ENCODE data around the gene CREB3.

The CREB3 gene

DNA sequence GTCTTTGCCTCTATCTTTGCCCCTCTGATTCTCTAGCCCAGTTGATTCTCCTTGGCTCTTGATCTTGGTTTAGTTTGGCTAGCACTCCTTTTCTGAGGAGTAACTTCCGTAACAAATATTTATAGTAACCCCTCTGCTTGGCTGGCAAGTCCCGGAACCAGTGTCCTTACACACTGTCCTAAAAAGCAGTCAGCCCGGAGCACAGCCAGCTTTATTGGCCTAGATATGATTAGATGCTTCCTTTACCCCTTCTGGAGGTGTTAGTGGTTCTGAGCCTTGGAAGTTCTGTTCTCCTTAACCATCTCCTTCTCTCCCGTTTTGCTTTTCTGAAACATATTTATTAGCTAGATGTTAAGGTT, 38.6 kb downstream of the CREB3 start:
- in situ Hi-C loops (cut with MboI; ENCODE audit: low sequenced_read_pairs): no loop called here

DNA sequence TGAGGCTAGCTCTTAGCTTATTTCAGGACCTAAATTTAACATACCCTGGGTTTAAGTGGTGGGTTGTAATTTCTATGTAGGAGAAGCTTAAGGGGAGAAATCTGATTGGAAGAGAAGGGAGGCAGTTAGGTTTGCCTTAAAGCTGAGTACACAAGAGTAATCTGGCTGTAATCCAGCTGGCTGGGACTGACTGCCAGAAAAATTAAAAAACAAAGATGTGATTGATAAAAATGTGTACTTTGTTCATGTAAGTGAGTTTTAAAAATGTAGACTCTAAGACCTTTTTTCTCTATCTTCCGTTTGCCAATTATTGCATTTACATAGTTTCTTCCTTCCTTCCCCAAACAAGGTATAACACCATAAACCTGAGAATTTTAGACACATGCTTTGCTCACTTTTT, 39.1 kb downstream of the CREB3 start:
- in situ Hi-C loops (cut with MboI; ENCODE audit: low sequenced_read_pairs): no loop called here

- in situ Hi-C loops (cut with MboI; ENCODE audit: low sequenced_read_pairs): no loop called here
Measured at GRCh38 chr9:35771943-35772342, 39.5 kb downstream of the CREB3 start.

DNA sequence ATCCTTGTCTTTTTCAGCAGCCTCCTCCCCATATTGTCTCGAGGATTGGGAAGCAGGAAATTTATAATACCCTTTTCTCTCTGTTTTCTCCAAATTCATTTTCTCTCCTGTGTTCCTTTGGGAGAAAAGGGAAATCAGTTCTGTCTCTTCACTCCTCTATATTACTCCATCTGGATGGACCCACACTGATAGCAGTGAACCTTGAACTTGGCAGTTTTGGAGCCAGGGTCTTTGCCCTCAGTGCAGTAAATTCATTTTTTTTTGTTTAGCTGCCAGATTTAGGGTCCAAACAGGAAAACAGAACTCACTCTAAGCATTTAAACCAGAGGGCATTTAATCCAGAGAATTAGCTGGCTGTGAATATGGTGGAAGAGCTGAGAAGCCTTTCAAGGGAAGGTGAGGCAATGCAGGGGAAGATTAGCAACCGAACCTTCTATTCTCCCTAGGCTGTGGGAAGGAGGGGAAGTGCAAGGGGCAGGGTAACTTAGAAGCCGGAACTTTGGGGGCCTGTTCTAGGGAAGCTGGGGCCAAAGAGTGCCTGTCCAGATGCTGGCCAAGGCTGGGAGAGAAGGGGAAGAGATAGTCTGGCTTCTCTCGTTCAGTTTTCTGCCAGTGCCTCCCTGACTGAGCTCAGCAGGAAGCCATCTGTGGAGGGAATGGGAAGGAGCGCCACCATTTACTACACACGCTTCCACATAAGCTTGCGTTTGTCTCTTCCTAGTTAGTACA, 42.6 kb downstream of the CREB3 start:
- in situ Hi-C loops (cut with MboI; ENCODE audit: low sequenced_read_pairs): loop anchor here (25.0 kb wide), 1 partner anchor 112 kb away; no protein-coding TSS in a partner anchor

DNA sequence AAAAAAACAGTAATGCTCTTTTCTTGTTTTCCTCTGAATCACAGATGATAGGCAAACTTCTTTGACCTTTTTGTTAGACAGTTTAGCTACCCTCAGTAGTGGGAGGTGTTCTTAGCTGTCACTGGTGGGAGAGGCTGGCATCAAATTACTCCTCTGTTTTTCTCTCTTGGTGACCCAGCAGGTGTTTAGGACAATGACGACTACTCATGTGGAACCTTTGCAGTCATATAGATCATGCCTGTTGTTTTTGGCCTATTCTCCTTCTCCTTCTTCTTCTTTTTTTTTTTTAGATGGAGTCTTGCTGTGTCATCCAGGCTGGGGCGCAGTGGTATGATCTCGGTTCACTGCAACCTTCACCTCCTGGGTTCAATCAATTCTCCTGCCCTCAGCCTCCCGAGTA, 43.6 kb downstream of the CREB3 start:
- in situ Hi-C loops (cut with MboI; ENCODE audit: low sequenced_read_pairs): loop anchor here (25.0 kb wide), 1 partner anchor 111 kb away; no protein-coding TSS in a partner anchor

DNA sequence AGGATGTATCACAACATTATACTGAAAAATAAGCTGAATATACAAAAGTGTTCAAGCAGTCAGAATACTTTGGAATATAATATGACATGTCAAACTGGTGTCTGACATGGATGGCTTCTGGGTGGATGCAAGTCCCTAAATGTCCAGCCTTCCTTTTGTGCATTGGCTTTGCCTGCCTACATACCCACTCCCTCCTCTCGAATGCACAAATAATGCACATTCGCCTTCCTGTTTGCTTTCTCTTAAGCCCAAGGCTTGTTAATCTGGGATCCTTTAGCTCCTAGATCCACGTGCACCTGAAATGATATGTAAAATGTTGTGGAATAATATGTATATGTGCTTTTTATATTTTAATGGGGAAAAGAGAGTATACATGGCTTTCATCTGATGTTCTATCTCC, 46.0 kb downstream of the CREB3 start:
- in situ Hi-C loops (cut with MboI; ENCODE audit: low sequenced_read_pairs): loop anchor here (25.0 kb wide), 1 partner anchor 109 kb away; no protein-coding TSS in a partner anchor

DNA sequence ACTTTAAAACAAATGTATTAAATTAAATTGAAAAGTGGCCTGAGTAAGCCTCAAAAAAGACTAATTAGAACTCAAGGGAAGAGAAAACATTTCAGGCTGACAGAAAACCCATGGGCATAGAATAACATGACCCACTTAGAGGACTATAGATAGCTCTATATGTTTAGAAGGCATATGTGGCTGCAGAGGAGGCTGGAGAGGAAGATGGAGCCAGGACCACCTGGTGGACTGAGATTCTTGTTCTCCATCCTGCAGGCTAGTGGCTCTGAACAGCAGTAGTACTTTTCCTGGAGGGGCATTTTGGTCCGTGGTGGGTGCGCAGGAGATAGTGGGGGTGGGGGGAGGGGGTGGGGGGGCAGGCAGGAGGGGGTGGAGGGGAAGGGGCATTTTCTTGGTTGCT, 48.6 kb downstream of the CREB3 start:
- in situ Hi-C loops (cut with MboI; ENCODE audit: low sequenced_read_pairs): loop anchor here (10.0 to 25.0 kb wide), 2 partner anchors 56 to 106 kb away; no protein-coding TSS in a partner anchor

DNA sequence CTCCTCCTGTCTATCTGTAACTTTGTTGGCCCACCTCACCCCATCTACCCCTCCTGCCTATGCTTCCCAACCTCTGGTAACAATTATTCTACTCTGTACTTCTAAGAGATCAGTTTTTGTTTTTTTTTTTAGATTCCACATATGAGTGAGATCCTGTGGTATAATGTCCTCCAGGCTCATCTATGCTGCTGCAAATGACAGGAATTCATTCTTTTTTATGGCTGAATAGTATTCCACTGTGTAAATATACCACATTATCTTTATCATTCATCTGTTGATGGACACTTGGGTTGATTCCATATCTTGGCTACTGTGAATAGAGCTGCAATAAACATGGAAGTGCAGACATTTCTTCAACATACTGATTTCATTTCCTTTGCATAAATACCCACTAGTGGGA, 51.0 kb downstream of the CREB3 start:
- in situ Hi-C loops (cut with MboI; ENCODE audit: low sequenced_read_pairs): loop anchor here (10.0 to 25.0 kb wide), 2 partner anchors 59 to 104 kb away; no protein-coding TSS in a partner anchor
